Activated naive CD8-positive, alpha-beta T cell treated with anti-CD3 and anti-CD28 coated beads, Interleukin-2, amount 10 ng/mL, durations not matched to agents 7 days and 5 days (primary cell): ENCODE data around the gene ZBTB48. TPM values are rescaled to one million over a fixed set of nuclear protein-coding genes. Genes with fewer than 3 reads are reported as not detected.

Source experiments
- ATAC-seq: fragments of 150-1000 bp; cut with Tn5 transposase; one replicate; pipeline ENCODE4 v1.10.0; 2021; ENCODE audit warnings: low read depth, moderate library complexity
- POLR2A ChIA-PET: fragments of 350-600 bp; sonication (Branson Sonifier 250); formaldehyde crosslinking; loops from one replicate; lab custom pipeline; 2021; ENCODE audit warnings: antibody characterized with exemption; lab: Charles Lee
- DNase-seq: peaks from one replicate; pipeline ENCODE4 v3.0.0; 2021
- H3K27ac Mint-ChIP-seq: one replicate; pipeline ENCODE4 v1.8.0; 2022; ENCODE audit warnings: mild to moderate bottlenecking, mixed read lengths
- H3K27me3 Mint-ChIP-seq: one replicate; pipeline ENCODE4 v1.8.0; 2022; ENCODE audit warnings: mild to moderate bottlenecking, moderate library complexity, mixed read lengths
- H3K36me3 Mint-ChIP-seq: one replicate; pipeline ENCODE4 v1.8.0; 2021; ENCODE audit warnings: mild to moderate bottlenecking, mixed read lengths
- H3K4me1 Mint-ChIP-seq: one replicate; pipeline ENCODE4 v1.8.0; 2021; ENCODE audit warnings: mixed read lengths
- H3K4me3 Mint-ChIP-seq: one replicate; pipeline ENCODE4 v1.8.0; 2022; ENCODE audit warnings: mild to moderate bottlenecking, moderate library complexity, mixed read lengths
- H3K9me3 Mint-ChIP-seq: one replicate; pipeline ENCODE4 v1.8.0; 2021; ENCODE audit warnings: mixed read lengths
- total RNA-seq, 2 experiments: library from RNA; stranded (reverse); gene quantifications; one replicate each; pipeline ENCODE4 v1.2.3, GENCODE V29; 2021

The ZBTB48 gene
- total RNA-seq, 2 experiments from 2014 or later = 42.7 to 52.9 TPM

DNA sequence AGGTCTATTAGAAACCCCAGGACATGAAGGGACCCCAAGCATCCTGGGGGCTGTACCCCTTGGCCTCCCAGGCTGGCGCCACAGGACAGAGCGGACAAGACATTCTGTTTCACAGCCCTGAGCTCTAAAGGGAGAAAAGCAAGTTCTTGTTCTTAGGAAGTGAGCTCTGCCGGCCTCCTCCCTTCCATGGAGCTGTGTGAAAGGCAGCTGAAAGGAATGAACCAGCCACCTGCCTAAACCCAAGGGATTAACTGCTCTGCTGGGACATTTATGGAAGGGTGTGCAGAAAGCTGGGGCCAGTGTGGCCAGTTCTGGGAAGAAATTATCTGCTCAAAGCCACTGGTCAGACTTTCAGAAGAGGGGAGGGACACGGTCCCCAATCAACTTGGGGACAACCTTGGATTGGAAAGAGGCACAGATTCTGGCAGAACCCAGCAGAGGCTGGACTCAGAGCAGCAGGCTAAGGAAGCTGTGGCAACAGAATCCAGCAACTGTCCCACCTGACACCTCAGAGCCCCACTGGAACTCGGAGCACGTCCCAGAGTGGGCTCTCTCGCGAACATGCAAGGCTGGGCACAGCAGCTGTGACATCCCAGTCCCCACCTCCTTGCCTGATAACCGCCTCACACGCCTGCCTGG, 20.7 kb downstream of the ZBTB48 start:
- H3K4me1 Mint-ChIP-seq = peaks cover 30% of the 10 kb centered on the region
- DNase-seq = no peak
- H3K9me3 Mint-ChIP-seq = no peaks in the 10 kb centered on the region
- peak; percentile 4 for ATAC-seq
- H3K36me3 Mint-ChIP-seq = peaks cover 2% of the 10 kb centered on the region
- peak overlapping the region; percentile 96 for H3K4me3 Mint-ChIP-seq
- peak overlapping the region; percentile 90 for H3K27ac Mint-ChIP-seq
- no peaks in the 10 kb centered on the region for H3K27me3 Mint-ChIP-seq
- POLR2A ChIA-PET = interaction anchor here (0.5 to 3.9 kb wide), 7 partner anchors 19 to 574 kb away, joined by 3 to 41 read pairs (median 3); partner anchors contain the start of genes NOL9, THAP3 and ZBTB48

DNA sequence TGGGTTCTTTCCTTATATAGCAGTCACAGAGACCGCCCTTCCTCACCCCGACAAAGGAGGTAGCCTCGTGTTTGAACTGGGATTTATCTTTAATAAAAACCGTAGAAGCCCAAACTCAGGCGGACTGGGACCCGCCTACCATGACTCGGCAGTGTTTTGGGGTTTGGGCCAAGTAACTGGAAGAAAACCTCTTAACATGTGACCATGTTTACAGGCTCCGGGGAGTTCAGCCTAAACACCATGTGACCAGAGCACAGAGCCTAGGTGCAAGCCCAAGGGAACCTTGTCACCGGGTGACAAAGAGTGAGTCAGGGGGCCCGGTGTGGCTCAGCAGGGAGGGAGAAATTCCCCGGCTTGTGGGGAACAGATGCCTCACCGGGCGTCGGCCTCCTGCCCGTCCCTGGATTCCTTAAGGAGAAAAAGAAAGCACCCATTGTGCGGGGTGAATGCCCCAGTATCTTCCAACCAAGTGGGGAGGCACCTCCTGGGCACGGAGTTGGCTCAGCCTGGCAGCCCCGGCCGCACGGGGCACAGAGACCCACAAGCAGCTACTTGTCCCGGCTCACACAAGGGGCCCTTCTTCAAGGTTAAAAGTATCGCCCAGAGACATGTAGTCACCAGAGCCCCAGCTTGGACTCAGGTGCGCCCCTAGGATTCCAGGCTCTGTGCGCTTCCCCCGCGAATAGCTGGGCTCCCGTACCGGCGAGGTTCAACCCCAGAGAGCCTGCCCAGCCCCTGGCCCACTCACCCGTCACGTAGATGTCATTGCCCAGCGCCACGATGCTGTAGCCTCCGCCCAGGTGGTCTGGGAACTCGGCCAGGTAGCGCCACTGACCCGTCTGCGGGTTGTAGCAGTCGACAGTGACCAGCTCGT, 21.5 kb downstream of the ZBTB48 start:
- ATAC-seq = peak; percentile 30
- peak overlapping the region; percentile 96 for H3K4me3 Mint-ChIP-seq
- peak overlapping the region; percentile 90 for H3K27ac Mint-ChIP-seq
- POLR2A ChIA-PET = interaction anchor here (0.6 to 4.6 kb wide), 9 partner anchors 11 to 183 kb away, joined by 3 to 41 read pairs (median 6); partner anchors contain the start of genes CAMTA1, PHF13, PLEKHG5 and THAP3
- no peaks in the 10 kb centered on the region for H3K9me3 Mint-ChIP-seq
- peaks cover 30% of the 10 kb centered on the region for H3K4me1 Mint-ChIP-seq
- H3K27me3 Mint-ChIP-seq = no peaks in the 10 kb centered on the region
- peaks cover 2% of the 10 kb centered on the region for H3K36me3 Mint-ChIP-seq
- peak; percentile 65 for DNase-seq

DNA sequence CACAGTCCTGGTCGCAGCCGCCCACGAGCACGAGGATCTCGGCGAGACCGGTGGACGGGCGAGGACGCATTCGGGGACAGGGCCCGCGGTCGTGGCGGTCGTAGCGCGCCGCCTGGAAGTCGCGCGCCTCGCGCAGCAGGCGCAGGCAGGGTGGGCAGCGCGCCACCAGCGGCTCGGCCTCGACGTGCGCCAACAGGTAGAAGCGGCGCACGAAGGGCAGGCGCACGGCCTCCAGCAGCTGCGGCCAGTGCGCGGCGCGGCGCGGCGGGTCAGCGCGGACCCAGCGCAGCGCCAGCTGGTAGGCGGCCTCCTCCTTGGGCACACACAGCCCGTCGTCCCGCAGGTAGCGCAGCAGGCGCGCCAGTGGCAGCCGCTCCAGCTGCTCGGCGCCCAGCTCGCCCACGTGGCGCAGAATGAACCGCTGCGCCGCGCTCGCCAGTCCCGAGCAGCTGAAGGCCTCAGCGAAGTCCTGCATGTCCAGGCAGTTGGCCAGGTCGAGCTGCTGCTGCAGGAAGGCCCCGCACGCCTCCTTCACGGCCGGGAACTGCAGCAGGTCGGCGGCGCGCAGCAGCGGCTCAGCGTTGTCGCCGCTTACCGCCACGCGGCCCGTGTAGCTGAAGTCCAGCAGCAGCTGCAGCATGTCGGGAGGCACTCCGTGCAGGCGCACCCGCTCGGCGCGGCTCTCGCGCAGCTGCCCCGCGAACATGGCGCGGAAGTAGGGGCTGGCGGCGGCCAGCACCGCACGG, 22.3 kb downstream of the ZBTB48 start:
- no peaks in the 10 kb centered on the region for H3K9me3 Mint-ChIP-seq
- peak overlapping the region; percentile 90 for H3K27ac Mint-ChIP-seq
- H3K27me3 Mint-ChIP-seq = no peaks in the 10 kb centered on the region
- DNase-seq (peak; percentile 70), ATAC-seq (peak; percentile 49)
- H3K36me3 Mint-ChIP-seq = no peaks in the 10 kb centered on the region
- peaks cover 29% of the 10 kb centered on the region for H3K4me1 Mint-ChIP-seq
- POLR2A ChIA-PET = interaction anchor here (0.8 to 4.6 kb wide), 8 partner anchors 11 to 244 kb away, joined by 3 to 38 read pairs (median 4); partner anchors contain the start of genes CAMTA1, PHF13, PLEKHG5 and THAP3
- H3K4me3 Mint-ChIP-seq = peak overlapping the region; percentile 96

- POLR2A ChIA-PET = interaction anchor here (0.8 to 4.6 kb wide), 11 partner anchors 10 to 244 kb away, joined by 3 to 38 read pairs (median 4); partner anchors contain the start of genes NOL9, PHF13, TAS1R1 and THAP3
- H3K27me3 Mint-ChIP-seq = peaks cover 2% of the 10 kb centered on the region
- DNase-seq (peak; percentile 90), ATAC-seq (peak; percentile 65)
- H3K27ac Mint-ChIP-seq = peak within 1 kb of the TSS; percentile 94
- no peaks in the 10 kb centered on the region for H3K9me3 Mint-ChIP-seq
- H3K4me1 Mint-ChIP-seq = peaks cover 28% of the 10 kb centered on the region
- H3K4me3 Mint-ChIP-seq = peak within 1 kb of the TSS; percentile 96
- no peaks in the 10 kb centered on the region for H3K36me3 Mint-ChIP-seq
Measured at GRCh38 chr1:6602669-6603237, 23.0 kb downstream of the ZBTB48 start, which contains the start of gene KLHL21. Gene KLHL21 (minus strand): TSS chr1:6602869. CDS start chr1:6602817, 52 bp downstream.

- peaks cover 25% of the 10 kb centered on the region for H3K4me1 Mint-ChIP-seq
- ATAC-seq (peak; percentile 34), DNase-seq (peak; percentile 73)
- no peaks in the 10 kb centered on the region for H3K9me3 Mint-ChIP-seq
- peak overlapping the region; percentile 83 for H3K4me3 Mint-ChIP-seq
- H3K27ac Mint-ChIP-seq = peak overlapping the region; percentile 94
- POLR2A ChIA-PET = interaction anchor here (0.8 to 4.6 kb wide), 9 partner anchors 9 to 113 kb away, joined by 3 to 38 read pairs (median 4); partner anchors contain the start of genes NOL9, PHF13, TAS1R1 and ZBTB48
- H3K27me3 Mint-ChIP-seq = peaks cover 5% of the 10 kb centered on the region
- no peaks in the 10 kb centered on the region for H3K36me3 Mint-ChIP-seq
Measured at GRCh38 chr1:6603238-6603914, 23.6 kb downstream of the ZBTB48 start.

GRCh38 chr1:6603915-6604558, 24.2 kb downstream of the ZBTB48 start:
- POLR2A ChIA-PET = interaction anchor here (0.9 to 4.6 kb wide), 11 partner anchors 9 to 116 kb away, joined by 3 to 38 read pairs (median 4); partner anchors contain the start of genes NOL9, PHF13, TAS1R1 and THAP3
- Mint-ChIP-seq H3K4me3 (peak overlapping the region; percentile 83), H3K4me1 (peaks cover 22% of the 10 kb centered on the region), H3K27ac (peak overlapping the region; percentile 94), H3K27me3 (peaks cover 5% of the 10 kb centered on the region), H3K36me3 (no peaks in the 10 kb centered on the region), H3K9me3 (no peaks in the 10 kb centered on the region)
- DNase-seq (peak; percentile 61), ATAC-seq (no peak)

DNA sequence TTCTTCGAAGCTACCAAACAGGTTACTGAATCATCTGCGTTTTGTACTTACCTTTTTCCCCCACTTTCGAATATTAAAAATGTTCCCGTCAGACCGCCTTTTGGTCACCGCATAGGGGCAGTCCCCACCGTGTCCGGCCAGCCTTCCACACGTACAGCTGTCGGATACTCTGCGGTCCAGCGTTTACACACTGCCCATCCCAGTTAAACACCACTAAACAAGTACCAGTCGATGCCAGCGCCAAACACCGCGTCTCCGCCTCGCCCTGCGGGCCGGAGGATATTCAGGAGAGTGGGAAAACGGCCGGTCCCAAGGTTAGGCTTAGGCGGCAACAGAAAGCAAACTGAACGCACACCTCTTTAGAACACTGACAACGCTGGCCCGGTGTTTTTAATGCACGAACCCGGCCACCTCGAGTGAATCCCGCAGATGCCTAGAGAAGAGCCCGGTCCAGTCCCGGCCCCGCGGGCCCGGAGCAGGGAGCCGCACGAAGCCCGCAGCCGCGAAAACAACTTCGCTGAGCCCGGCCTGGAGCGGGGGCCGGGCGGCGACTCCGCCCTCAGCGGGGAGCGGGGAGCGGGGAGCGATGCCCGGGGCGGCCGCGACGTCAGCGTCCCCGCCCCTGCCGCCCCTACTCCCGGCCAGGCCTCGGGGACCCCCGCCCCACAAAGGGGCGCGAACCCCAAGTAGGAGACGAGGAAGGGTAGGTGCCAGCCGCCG, 33.0 kb downstream of the ZBTB48 start:
- H3K27ac Mint-ChIP-seq = peak overlapping the region; percentile 84

GRCh38 chr1:6613361-6614018, 33.7 kb downstream of the ZBTB48 start, which contains the start of gene PHF13:
Gene PHF13 (plus strand): TSS chr1:6613731. CDS start chr1:6614067, 336 bp downstream.
- DNase-seq (peak; percentile 99), ATAC-seq (peak; percentile 95)
- Mint-ChIP-seq H3K36me3 (peaks cover 9% of the 10 kb centered on the region), H3K9me3 (no peaks in the 10 kb centered on the region), H3K27ac (peak within 1 kb of the TSS; percentile 84), H3K4me3 (peak within 1 kb of the TSS; percentile 93), H3K4me1 (peaks cover 17% of the 10 kb centered on the region), H3K27me3 (peaks cover 2% of the 10 kb centered on the region)
- POLR2A ChIA-PET = interaction anchor here (0.9 to 3.2 kb wide), 3 partner anchors 11 to 59 kb away, joined by 4 to 38 read pairs (median 5); partner anchors contain the start of genes KLHL21, NOL9 and ZBTB48

More for the DNA sequence above, 33.0 kb downstream of the ZBTB48 start:
- POLR2A ChIA-PET = interaction anchor here (0.7 to 3.2 kb wide), 5 partner anchors 10 to 152 kb away, joined by 3 to 38 read pairs (median 4); partner anchors contain the start of genes KLHL21 and ZBTB48
- H3K9me3 Mint-ChIP-seq = no peaks in the 10 kb centered on the region
- peaks cover 17% of the 10 kb centered on the region for H3K4me1 Mint-ChIP-seq
- peaks cover 9% of the 10 kb centered on the region for H3K36me3 Mint-ChIP-seq
- peak overlapping the region; percentile 93 for H3K4me3 Mint-ChIP-seq
- ATAC-seq (peak; percentile 35), DNase-seq (no peak)
- H3K27me3 Mint-ChIP-seq = peaks cover 5% of the 10 kb centered on the region

DNA sequence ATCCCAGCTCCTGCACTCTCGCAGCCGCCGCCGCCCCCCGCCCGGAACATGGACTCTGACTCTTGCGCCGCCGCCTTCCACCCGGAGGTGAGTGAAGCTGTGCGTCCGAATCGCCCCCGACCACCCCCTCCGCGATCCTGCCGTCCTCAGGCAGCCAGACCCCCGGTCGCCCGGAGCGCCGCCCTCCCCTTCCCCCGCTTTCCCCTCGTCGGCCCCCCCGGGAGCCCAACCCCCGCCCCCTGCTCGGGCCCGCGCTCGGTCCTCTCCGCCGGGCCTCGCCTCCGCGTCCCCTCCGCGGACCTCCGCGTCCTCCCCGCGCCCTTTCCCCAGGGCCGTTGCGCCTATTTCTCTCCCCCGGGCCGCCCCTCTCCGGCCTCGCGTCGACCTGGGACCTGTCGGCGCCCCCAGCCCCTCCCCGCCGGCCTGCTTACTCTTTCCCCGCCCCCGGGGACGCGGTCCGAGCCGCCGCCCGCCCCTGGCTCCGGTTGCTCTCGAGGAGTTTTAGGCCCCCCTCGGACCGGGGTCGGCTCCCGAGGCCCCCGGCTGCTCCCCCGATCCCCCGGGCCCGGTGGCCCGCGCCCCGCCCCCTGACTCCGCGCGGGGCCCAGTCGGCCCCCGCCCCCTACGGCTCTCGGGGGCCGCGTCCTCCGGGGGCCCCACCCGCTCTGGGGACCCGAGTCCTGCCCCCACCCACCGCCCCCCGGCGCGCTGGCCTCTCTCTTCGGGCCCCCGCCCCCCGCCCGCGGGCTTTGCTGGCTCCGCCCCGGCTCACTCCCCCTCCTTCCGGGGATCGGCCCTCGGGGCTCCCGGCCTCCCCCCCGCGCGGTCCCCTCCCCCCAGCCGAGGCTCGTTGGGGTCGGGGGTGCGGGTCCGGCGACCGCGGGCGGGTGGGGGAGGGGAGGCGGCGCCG, 34.5 kb downstream of the ZBTB48 start:
- Mint-ChIP-seq H3K4me3 (peak overlapping the region; percentile 81), H3K27me3 (peaks cover 2% of the 10 kb centered on the region), H3K27ac (no peak overlapping the region), H3K4me1 (peaks cover 17% of the 10 kb centered on the region), H3K36me3 (peaks cover 12% of the 10 kb centered on the region), H3K9me3 (no peaks in the 10 kb centered on the region)
- POLR2A ChIA-PET = interaction anchor here (0.9 to 3.2 kb wide), 3 partner anchors 11 to 60 kb away, joined by 4 to 38 read pairs (median 5); partner anchors contain the start of genes KLHL21, NOL9 and ZBTB48
- no peak for ATAC-seq
- peak; percentile 72 for DNase-seq
